GM12872 (cell line): ENCODE measurements around the gene SLC15A1.

Source experiments
- CTCF ChIP-seq: IDR thresholded peaks from 3 replicates; pipeline ENCODE4 v1.5.1; 2011; ENCODE audit warnings: low read depth, mild to moderate bottlenecking, low read length, moderate library complexity; ENCODE audit not compliant: insufficient read depth

The SLC15A1 gene

GRCh38 chr13:98761126-98761985 lies 8.9 kb upstream of the SLC15A1 start:
- no peak for TF ChIP-seq CTCF

- no peak for TF ChIP-seq CTCF
These were observed 3.3 kb upstream of the SLC15A1 start for GRCh38 chr13:98755729-98756128.

- no peak for TF ChIP-seq CTCF
These were observed 2.6 kb upstream of the SLC15A1 start for GRCh38 chr13:98755116-98755515.

- no peak for TF ChIP-seq CTCF
These were observed 508 bp downstream of the SLC15A1 start for GRCh38 chr13:98751861-98752466.

- TF ChIP-seq CTCF = no peak
These were observed 1.1 kb downstream of the SLC15A1 start for GRCh38 chr13:98751367-98751782.

- TF ChIP-seq CTCF = no peak
These were observed 3.0 kb downstream of the SLC15A1 start for GRCh38 chr13:98749501-98749900.

GRCh38 chr13:98746968-98747367 lies 5.5 kb downstream of the SLC15A1 start:
- no peak for TF ChIP-seq CTCF
